GM12878 (cell line): ENCODE measurements around the gene TMEM192. TPM values are rescaled to one million over a fixed set of nuclear protein-coding genes. Genes with fewer than 3 reads are reported as not detected.

Source experiments
- ATAC-seq: fragments of 200-7000 bp; cut with Tn5 transposase; 3 replicates; pipeline ENCODE4 v1.9.1; 2020; ENCODE audit warnings: mild to moderate bottlenecking, moderate library complexity
- BruUV-seq: library from RNA; stranded (reverse); fragments of 400-500 nt; replicated peaks from 2 replicates; lab custom pipeline; 2021; lab: Mats Ljungman, UMichigan
- CTCF ChIA-PET: fragments of 300-600 bp; sonication (Branson Sonifier 250); formaldehyde crosslinking; extraction: SDS; loops from one replicate; lab custom pipeline; 2021; ENCODE audit warnings: inconsistent platforms; lab: Yijun Ruan, JAX
- POLR2A ChIA-PET: fragments of 350-600 bp; formaldehyde crosslinking; extraction: SDS; loops from one replicate; lab custom pipeline; 2021; ENCODE audit warnings: inconsistent platforms; lab: Charles Lee
- RAD21 ChIA-PET: fragments of 300-600 bp; sonication (Branson Sonifier 250); formaldehyde crosslinking; loops from one replicate; lab custom pipeline; 2023; ENCODE audit warnings: antibody characterized with exemption; ENCODE audit not compliant: unreplicated experiment; lab: Charles Lee
- SMC1A ChIA-PET: fragments of 300-600 bp; sonication (Branson Sonifier 250); formaldehyde crosslinking; loops from one replicate; lab custom pipeline; 2023; ENCODE audit not compliant: unreplicated experiment, uncharacterized antibody; lab: Charles Lee
- DNase-seq: peaks from one replicate; pipeline ENCODE4 v3.0.0-alpha.2; 2011; ENCODE audit warnings: low read depth, low spot score
- FAIRE-seq: peaks from 3 replicates; lab custom pipeline; 2011; peaks lifted over from hg19 to GRCh38; lab: Jason Lieb, UNC
- H2AFZ ChIP-seq: 2 replicates; pipeline ENCODE4 v1.6.0; 2011; ENCODE audit warnings: low read depth, low read length, control low read depth; ENCODE audit not compliant: control insufficient read depth
- H3K27ac ChIP-seq: 2 replicates; pipeline ENCODE4 v1.5.1; 2011; ENCODE audit warnings: control low read depth; ENCODE audit not compliant: control insufficient read depth, insufficient read depth
- H3K27me3 ChIP-seq, 2 experiments: replicated peaks in 1 of 2; 2 replicates each; pipeline versions ENCODE4 v1.6.0 to v1.6.1; 2011; ENCODE audit warnings: low read length in 1 of 2; ENCODE audit not compliant: control insufficient read depth in 2 of 2, insufficient read depth in 2 of 2
- H3K36me3 ChIP-seq, 2 experiments: 2 replicates each; pipeline ENCODE4 v1.5.1; 2011; ENCODE audit warnings: low read length in 1 of 2; ENCODE audit not compliant: control insufficient read depth in 2 of 2, insufficient read depth in 2 of 2
- H3K4me1 ChIP-seq: 2 replicates; pipeline ENCODE4 v1.6.1; 2011; ENCODE audit warnings: mild to moderate bottlenecking, low read length, moderate library complexity, mixed read lengths; ENCODE audit not compliant: control insufficient read depth, insufficient read depth
- H3K4me2 ChIP-seq: 2 replicates; pipeline ENCODE4 v1.6.0; 2011; ENCODE audit warnings: control low read depth; ENCODE audit not compliant: control insufficient read depth, insufficient read depth
- H3K4me3 ChIP-seq: fragments of 200-600 bp; sonication (generic); 2 replicates; pipeline ENCODE4 v1.5.1; 2016
- H3K79me2 ChIP-seq: 2 replicates; pipeline ENCODE4 v1.6.0; 2011; ENCODE audit warnings: low read length; ENCODE audit not compliant: control insufficient read depth, insufficient read depth
- H3K9ac ChIP-seq: 2 replicates; pipeline ENCODE4 v1.8.0; 2011; ENCODE audit warnings: low read length, control low read depth, mixed read lengths; ENCODE audit not compliant: control insufficient read depth, insufficient read depth
- H3K9me3 ChIP-seq: replicated peaks from 3 replicates; pipeline ENCODE4 v1.5.1; 2011; ENCODE audit warnings: mild to moderate bottlenecking, low read length; ENCODE audit not compliant: control insufficient read depth, insufficient read depth
- H4K20me1 ChIP-seq: 2 replicates; pipeline ENCODE4 v1.6.0; 2011; ENCODE audit not compliant: control insufficient read depth, insufficient read depth
- BCL11A ChIP-seq: IDR thresholded peaks from 2 replicates; pipeline ENCODE4 v1.6.1; 2011; ENCODE audit warnings: low read depth, low read length
- DPF2 ChIP-seq: fragments of 450-650 bp; IDR thresholded peaks from 2 replicates; pipeline ENCODE4 v1.6.1; 2017; ENCODE audit warnings: mild to moderate bottlenecking
- ELK1 ChIP-seq: IDR thresholded peaks from 2 replicates; pipeline ENCODE4 v1.6.1; 2012; ENCODE audit warnings: low read depth, low read length, improper control_type of control experiment
- EP300 ChIP-seq, 2 experiments: fragments of 150-350 bp in 1 of 2; IDR thresholded peaks; 2 replicates each; pipeline ENCODE4 v1.6.1; 2011 to 2012; ENCODE audit warnings: low read depth in 2 of 2, low read length in 2 of 2, borderline replicate concordance in 1 of 2, improper control_type of control experiment in 1 of 2, inconsistent platforms in 1 of 2; ENCODE audit not compliant: control insufficient read depth in 1 of 2
- GABPA ChIP-seq: IDR thresholded peaks from 2 replicates; pipeline ENCODE4 v1.6.1; 2014; ENCODE audit warnings: antibody characterized with exemption, low read depth, mild to moderate bottlenecking, inconsistent platforms
- IKZF1 ChIP-seq: fragments of 450-650 bp; conservative IDR thresholded peaks from 2 replicates; pipeline ENCODE4 v1.6.1; 2017; ENCODE audit warnings: antibody characterized with exemption, mild to moderate bottlenecking
- KDM1A ChIP-seq: fragments of 200-600 bp; sonication (generic); IDR thresholded peaks from 2 replicates; pipeline ENCODE4 v1.6.1; 2016; ENCODE audit warnings: borderline replicate concordance
- MXI1 ChIP-seq: fragments of 150-350 bp; IDR thresholded peaks from 2 replicates; pipeline ENCODE4 v1.6.1; 2011; ENCODE audit warnings: low read depth, mild to moderate bottlenecking, inconsistent platforms, low read length, improper control_type of control experiment
- NR2F1 ChIP-seq: fragments of 450-650 bp; conservative IDR thresholded peaks from 2 replicates; pipeline ENCODE4 v1.6.1; 2017; ENCODE audit warnings: mild to moderate bottlenecking
- POLR2AphosphoS5 ChIP-seq: IDR thresholded peaks from 2 replicates; pipeline ENCODE4 v1.6.1; 2011; ENCODE audit warnings: mild to moderate bottlenecking, low read length, inconsistent platforms
- SMAD5 ChIP-seq: IDR thresholded peaks from 2 replicates; pipeline ENCODE4 v1.6.1; 2016; ENCODE audit warnings: antibody characterized with exemption, low read depth
- TBL1XR1 ChIP-seq: IDR thresholded peaks from 2 replicates; pipeline ENCODE4 v1.6.1; 2012; ENCODE audit warnings: low read depth, low read length, improper control_type of control experiment
- WGBS: methylation state at CpG from one replicate; pipeline ENCODE4 v1.1.6; 2016; ENCODE audit warnings: low lambda C conversion rate; ENCODE audit not compliant: insufficient replicate concordance, insufficient coverage; ENCODE audit errors: missing lambda C conversion rate; 5-methylcytosine and 5-hydroxymethylcytosine counted together
- in situ Hi-C: fragments of 300-500 bp; cut with MboI; formaldehyde crosslinking; loops from 9 replicates; pipeline ENCODE4 v1.14.3; 2018; ENCODE audit warnings: mixed read lengths
- intact Hi-C: fragments of 100-400 bp; cut with micrococcal nuclease; formaldehyde crosslinking; loops from one replicate; pipeline ENCODE4 v1.14.2; 2022; ENCODE audit not compliant: unreplicated experiment
- polyA plus RNA-seq, 11 experiments: library from polyadenylated mRNA; depleted of rRNA in 4 of 11; unstranded in 6 of 11; stranded (reverse) in 5 of 11; fragments of >200 nt; fragmentation: Nextera tagmentation in 4 of 11; fragmentation: Illumina TruSeq in 1 of 11; extraction: Ambion mirVana in 4 of 11; extraction: Trizol in 1 of 11; gene quantifications; 1 replicate in 1 of 11; 2 replicates in 10 of 11; pipeline versions ENCODE4 v1.2.1 to v1.2.3, GENCODE V29; 2011 to 2016; ENCODE audit warnings: inconsistent platforms in 2 of 11, missing spikeins in 2 of 11, low read depth in 1 of 11
- total RNA-seq, 4 experiments: library from RNA; depleted of rRNA in 3 of 4; stranded (reverse); fragments of >200 nt in 3 of 4; fragmentation: Illumina TruSeq in 1 of 4; extraction: Trizol in 1 of 4; gene quantifications; 2 replicates each; pipeline versions ENCODE4 v1.2.1 to v1.2.3, GENCODE V29; 2013 to 2021

TMEM192 gene
- total and polyA plus RNA-seq, 10 of the 15 experiments (the other 5 are each of a cell fraction or from before 2014, with no cell fraction given) = 1.8 to 16.0 (median 10.0) TPM

- ChIA-PET CTCF (no interaction called here), SMC1A (no interaction called here), RAD21 (no interaction called here), POLR2A (no interaction called here)
- ATAC-seq (no peak), DNase-seq (no peak), FAIRE-seq (no peak)
- no TSS peak for BruUV-seq
- Histone ChIP-seq H3K4me2 (no peak overlapping the region), H2AFZ (no peak overlapping the region), H3K79me2 (no peaks in the 10 kb centered on the region), H3K9ac (no peak overlapping the region), H3K36me3 (no peaks in the 10 kb centered on the region; a peak in 1 of 4 replicates), H3K4me3 (no peak overlapping the region), H3K9me3 (no peaks in the 10 kb centered on the region), H3K27ac (no peak overlapping the region), H4K20me1 (no peaks in the 10 kb centered on the region), H3K4me1 (no peaks in the 10 kb centered on the region), H3K27me3 (no peaks in the 10 kb centered on the region)
- intact Hi-C loops = no loop called here
- in situ Hi-C loops = no loop called here
- 98% methylated on average over 3 of the region's 3 CpGs for WGBS
- no peak for TF ChIP-seq DPF2
- no peak for TF ChIP-seq GABPA
- no peak for TF ChIP-seq ELK1
- TF ChIP-seq IKZF1 = no peak
- TF ChIP-seq MXI1 = no peak
- no peak for TF ChIP-seq SMAD5
- TF ChIP-seq POLR2AphosphoS5 = no peak
- TF ChIP-seq KDM1A = no peak
- TF ChIP-seq BCL11A = no peak
- no peak for TF ChIP-seq EP300 (IDR thresholded peaks at IDR 0.05; ENCODE audit: borderline replicate concordance in 1 of 2, control insufficient read depth in 1 of 2, low read depth in 2 of 2, low read length in 2 of 2)
- TF ChIP-seq TBL1XR1 = no peak
- TF ChIP-seq NR2F1 = no peak
Measured at GRCh38 chr4:165101641-165102040, 11.0 kb downstream of the TMEM192 start.
